ENCODE measurements around the gene C11orf68. TPM values are rescaled to one million over a fixed set of nuclear protein-coding genes. Genes with fewer than 3 reads are reported as not detected.

Gene C11orf68
- total and polyA plus RNA-seq, 2 of the 8 experiments (the other 6 are each of a cell fraction or from before 2014, with no cell fraction given) = 24.0 to 51.2 TPM

DNA sequence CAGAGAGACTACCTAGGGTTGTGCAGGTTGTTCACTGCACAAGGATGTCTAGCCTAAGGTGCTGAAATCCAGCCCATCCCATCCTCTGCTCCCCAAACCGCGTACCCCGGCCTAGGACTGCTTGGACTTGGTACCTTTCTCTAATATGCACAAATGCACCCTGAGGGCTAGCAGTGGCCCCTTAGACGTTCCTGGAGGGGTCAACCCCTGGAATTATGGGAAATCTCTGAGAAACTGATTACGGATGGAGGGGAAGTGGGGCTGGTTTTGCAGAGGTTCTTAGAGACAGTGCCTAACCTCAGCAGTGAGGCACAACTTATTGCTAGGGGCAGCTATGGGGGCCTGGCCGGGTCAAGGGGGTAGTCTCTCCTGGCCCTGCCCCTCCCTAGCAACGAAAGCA is 2.5 kb downstream of the C11orf68 start:
- Histone ChIP-seq H3K4me2 (ENCODE audit: insufficient read depth in 1 of 2, low read depth in 2 of 2, low read length in 2 of 2) (no peak overlapping the region), H2BK12ac (ENCODE audit: low read depth, low read length) (no peak overlapping the region), H3K4me3 (ENCODE audit: extremely low read depth in 1 of 4, insufficient read depth in 2 of 4, low read depth in 3 of 4, low read length in 4 of 4) (no peak overlapping the region), H3K9ac (replicated peaks in 1 of 4; ENCODE audit: extremely low read depth in 1 of 4, low read depth in 3 of 4, low read length in 3 of 4) (no peak overlapping the region), H4K8ac (ENCODE audit: extremely low read depth, insufficient read depth, low read length) (no peak overlapping the region), H3K23me2 (ENCODE audit: low read depth, low read length) (peaks cover 13% of the 10 kb centered on the region; the same call in 1 of the 2 replicates), H2BK5ac (ENCODE audit: low read depth, low read length) (no peak overlapping the region), H3K79me1 (ENCODE audit: low read depth, low read length) (peaks cover 7% of the 10 kb centered on the region; the same call in 1 of the 2 replicates), H3K4me1 (replicated peaks in 1 of 4; ENCODE audit: control insufficient read depth in 3 of 4, insufficient read depth in 4 of 4, low read length in 3 of 4) (peaks cover 2 to 22% (median 14%) of the 10 kb centered on the region in 4 experiments; a peak in 5 of 7 replicates), H4K91ac (replicated peaks; ENCODE audit: insufficient read length, low read length) (no peak overlapping the region), H3K27ac (ENCODE audit: low read depth, low read length) (no peak overlapping the region), H3K14ac (ENCODE audit: insufficient read length) (no peak overlapping the region), H2BK15ac (ENCODE audit: low read length) (no peak overlapping the region), H3K36me3 (ENCODE audit: control insufficient read depth in 2 of 4, insufficient read depth in 4 of 4, low read length in 3 of 4) (no peaks in the 10 kb centered on the region), H2BK20ac (ENCODE audit: low read length) (no peak overlapping the region), H3K18ac (ENCODE audit: extremely low read depth, low read length) (no peak overlapping the region), H4K20me1 (replicated peaks in 1 of 2; ENCODE audit: control insufficient read depth in 1 of 2, insufficient read depth in 2 of 2, low read length in 2 of 2) (peaks cover 0 to 7% of the 10 kb centered on the region in 2 experiments), H3K27me3 (replicated peaks in 1 of 4; ENCODE audit: control insufficient read depth in 3 of 4, extremely low read depth in 1 of 4, insufficient read depth in 3 of 4, low read length in 3 of 4) (no peaks in the 10 kb centered on the region; a peak in 1 of 7 replicates), H2AK5ac (ENCODE audit: low read depth, low read length) (no peak overlapping the region), H3K23ac (ENCODE audit: insufficient read length) (no peak overlapping the region), H3K4ac (replicated peaks; ENCODE audit: insufficient read length, low read depth, low read length) (no peak overlapping the region), H2AFZ (ENCODE audit: low read length) (no peak overlapping the region), H4K5ac (ENCODE audit: insufficient read length, low read depth, low read length) (no peak overlapping the region), H2BK120ac (replicated peaks; ENCODE audit: low read depth, low read length) (no peak overlapping the region), H3K9me3 (ENCODE audit: insufficient read depth in 2 of 2, low read depth in 1 of 2, low read length in 1 of 2) (no peaks in the 10 kb centered on the region), H3K56ac (replicated peaks; ENCODE audit: insufficient read length, low read depth, low read length) (no peak overlapping the region), H3K79me2 (ENCODE audit: control insufficient read depth in 1 of 2, insufficient read depth in 2 of 2, low read length in 2 of 2) (peaks cover 0 to 7% of the 10 kb centered on the region in 2 experiments; a peak in 2 of 4 replicates)
- FAIRE-seq = no peak
- 86% methylated on average over 7 of the region's 7 CpGs; no CpG with 5 or more reads in 1 of the 2 experiments for WGBS, 2 experiments (ENCODE audit: extremely low coverage in 1 of 2, insufficient coverage in 1 of 2, insufficient read length in 1 of 2, insufficient replicate concordance in 2 of 2, low coverage in 1 of 2, low lambda C conversion rate in 2 of 2, missing lambda C conversion rate in 1 of 2)
- no peak for DNase-seq (ENCODE audit: low read depth in 1 of 2, low spot score in 2 of 2)
- no peak for TF ChIP-seq SIRT6 (IDR thresholded peaks at IDR 0.05; ENCODE audit: low read length)
- ChIA-PET POLR2A (ENCODE audit: partially characterized antibody) (interaction anchor here (0.6 to 4.9 kb wide), 7 partner anchors 23 to 93 kb away, joined by 3 to 36 read pairs (median 4); partner anchors contain the start of genes CCDC85B, FIBP and MUS81), CTCF (ENCODE audit: partially characterized antibody) (interaction anchor here (1.2 to 11.7 kb wide), 5 partner anchors 10 to 56 kb away, joined by 5 to 212 read pairs (median 11); partner anchors contain the start of genes CCDC85B, FIBP and MUS81)
